ENCODE results near the gene NXF1. TPM values are rescaled to one million over a fixed set of nuclear protein-coding genes. Genes with fewer than 3 reads are reported as not detected.
A peak's percentile ranks its signal among the peaks of the same experiment; 100 is the strongest.

Gene NXF1
- total and polyA plus RNA-seq, 2 of the 13 experiments (the other 11 are each of a cell fraction or from before 2014, with no cell fraction given) = 30.4 to 30.9 TPM

GRCh38 chr11:62842171-62842741 lies 37.0 kb upstream of the NXF1 start (continued):
- no peak for TF ChIP-seq CAMTA2 (CRISPR knock-in tag; IDR thresholded peaks at IDR 0.05; ENCODE audit: borderline replicate concordance)
- no peak for TF ChIP-seq ARNT (IDR thresholded peaks at IDR 0.05)
- TF ChIP-seq ZFP41 (CRISPR knock-in tag; IDR thresholded peaks at IDR 0.05; ENCODE audit: borderline replicate concordance) = no peak
- TF ChIP-seq ZNF710 (CRISPR knock-in tag; IDR thresholded peaks at IDR 0.05; ENCODE audit: borderline replicate concordance) = no peak
- 0 out of 2 replicates have a peak, but pooled peaks have one; percentile 28 for TF ChIP-seq SIN3A (IDR thresholded peaks at IDR 0.05; ENCODE audit: borderline replicate concordance, low read depth, low read length)
- TF ChIP-seq ZNF761 (CRISPR knock-in tag; conservative IDR thresholded peaks at IDR 0.05) = no peak; the same call in 1 of the 2 replicates
- TF ChIP-seq ZNF75D (CRISPR knock-in tag; IDR thresholded peaks at IDR 0.05; ENCODE audit: borderline replicate concordance) = no peak
- no peak for TF ChIP-seq MIXL1 (CRISPR knock-in tag; IDR thresholded peaks at IDR 0.05)
- TF ChIP-seq ZNF83 (CRISPR knock-in tag; IDR thresholded peaks at IDR 0.05; ENCODE audit: borderline replicate concordance) = no peak
- no peak for TF ChIP-seq BORCS8-MEF2B (CRISPR knock-in tag; IDR thresholded peaks at IDR 0.05)
- TF ChIP-seq ZNF646 (CRISPR knock-in tag; IDR thresholded peaks at IDR 0.05) = no peak
- TF ChIP-seq ZBTB3 (CRISPR knock-in tag; IDR thresholded peaks at IDR 0.05; ENCODE audit: borderline replicate concordance, low read depth) = no peak
- TF ChIP-seq ZKSCAN1 (IDR thresholded peaks at IDR 0.05; ENCODE audit: low read length) = no peak
- TF ChIP-seq PREB (CRISPR knock-in tag; IDR thresholded peaks at IDR 0.05) = no peak
- no peak for TF ChIP-seq TRIM22 (IDR thresholded peaks at IDR 0.05)
- no peak for TF ChIP-seq ZNF782 (CRISPR knock-in tag; IDR thresholded peaks at IDR 0.05; ENCODE audit: borderline replicate concordance)
- no peak for TF ChIP-seq ZNF772 (CRISPR knock-in tag; IDR thresholded peaks at IDR 0.05)
- no peak for TF ChIP-seq ZNF7 (CRISPR knock-in tag; IDR thresholded peaks at IDR 0.05)
- peak; percentile 81; the same call in 1 of the 2 replicates for TF ChIP-seq ZNF670 (CRISPR knock-in tag; IDR thresholded peaks at IDR 0.05; ENCODE audit: borderline replicate concordance)
- no peak for TF ChIP-seq TOE1 (CRISPR knock-in tag; IDR thresholded peaks at IDR 0.05)
